ENCODE results near the gene MLLT3.
A peak's percentile ranks its signal among the peaks of the same experiment; 100 is the strongest.

The MLLT3 gene

GRCh38 chr9:20552874-20553557, 69.3 kb downstream of the MLLT3 start:
- DNase-seq (ENCODE audit: insufficient read length) (no peak), FAIRE-seq (peak; percentile 78)
- no peak for TF ChIP-seq POLR2A (IDR thresholded peaks at IDR 0.05; ENCODE audit: low read depth, low read length)
- no peak for TF ChIP-seq TAF1 (IDR thresholded peaks at IDR 0.05; ENCODE audit: borderline replicate concordance, low read depth, low read length)
- TF ChIP-seq POLR2AphosphoS5 (IDR thresholded peaks at IDR 0.05; ENCODE audit: low read depth, low read length): no peak

- no peak for TF ChIP-seq POLR2A (IDR thresholded peaks at IDR 0.05; ENCODE audit: low read depth, low read length)
- no peak for TF ChIP-seq TAF1 (IDR thresholded peaks at IDR 0.05; ENCODE audit: borderline replicate concordance, low read depth, low read length)
- TF ChIP-seq POLR2AphosphoS5 (IDR thresholded peaks at IDR 0.05; ENCODE audit: low read depth, low read length): no peak
- no peak for DNase-seq (ENCODE audit: insufficient read length)
- no peak for FAIRE-seq
These were observed 70.5 kb downstream of the MLLT3 start for GRCh38 chr9:20551835-20552234.

GRCh38 chr9:20551236-20551635, 71.1 kb downstream of the MLLT3 start:
- DNase-seq (ENCODE audit: insufficient read length): no peak
- no peak for FAIRE-seq
- TF ChIP-seq POLR2AphosphoS5 (IDR thresholded peaks at IDR 0.05; ENCODE audit: low read depth, low read length): no peak
- TF ChIP-seq POLR2A (IDR thresholded peaks at IDR 0.05; ENCODE audit: low read depth, low read length): no peak
- TF ChIP-seq TAF1 (IDR thresholded peaks at IDR 0.05; ENCODE audit: borderline replicate concordance, low read depth, low read length): no peak

- TF ChIP-seq POLR2A (IDR thresholded peaks at IDR 0.05; ENCODE audit: low read depth, low read length) (no peak), TAF1 (IDR thresholded peaks at IDR 0.05; ENCODE audit: borderline replicate concordance, low read depth, low read length) (no peak), POLR2AphosphoS5 (IDR thresholded peaks at IDR 0.05; ENCODE audit: low read depth, low read length) (no peak)
- FAIRE-seq (no peak), DNase-seq (ENCODE audit: insufficient read length) (no peak)
These were observed 72.0 kb downstream of the MLLT3 start for GRCh38 chr9:20550326-20550725.

GRCh38 chr9:20549053-20549452, 73.2 kb downstream of the MLLT3 start:
- FAIRE-seq: no peak
- DNase-seq (ENCODE audit: insufficient read length): no peak
- TF ChIP-seq POLR2A (IDR thresholded peaks at IDR 0.05; ENCODE audit: low read depth, low read length) (no peak), POLR2AphosphoS5 (IDR thresholded peaks at IDR 0.05; ENCODE audit: low read depth, low read length) (no peak), TAF1 (IDR thresholded peaks at IDR 0.05; ENCODE audit: borderline replicate concordance, low read depth, low read length) (no peak)

GRCh38 chr9:20545023-20545622, 77.2 kb downstream of the MLLT3 start:
- no peak for FAIRE-seq
- no peak for DNase-seq (ENCODE audit: insufficient read length)
- TF ChIP-seq POLR2AphosphoS5 (IDR thresholded peaks at IDR 0.05; ENCODE audit: low read depth, low read length): no peak
- TF ChIP-seq POLR2A (IDR thresholded peaks at IDR 0.05; ENCODE audit: low read depth, low read length): no peak
- no peak for TF ChIP-seq TAF1 (IDR thresholded peaks at IDR 0.05; ENCODE audit: borderline replicate concordance, low read depth, low read length)

- FAIRE-seq (no peak), DNase-seq (ENCODE audit: insufficient read length) (no peak)
- TF ChIP-seq POLR2A (IDR thresholded peaks at IDR 0.05; ENCODE audit: low read depth, low read length): no peak
- TF ChIP-seq TAF1 (IDR thresholded peaks at IDR 0.05; ENCODE audit: borderline replicate concordance, low read depth, low read length): no peak
- no peak for TF ChIP-seq POLR2AphosphoS5 (IDR thresholded peaks at IDR 0.05; ENCODE audit: low read depth, low read length)
These were observed 82.0 kb downstream of the MLLT3 start for GRCh38 chr9:20540169-20540863.

GRCh38 chr9:20538956-20539355, 83.3 kb downstream of the MLLT3 start:
- FAIRE-seq (no peak), DNase-seq (ENCODE audit: insufficient read length) (no peak)
- TF ChIP-seq POLR2AphosphoS5 (IDR thresholded peaks at IDR 0.05; ENCODE audit: low read depth, low read length): no peak
- TF ChIP-seq TAF1 (IDR thresholded peaks at IDR 0.05; ENCODE audit: borderline replicate concordance, low read depth, low read length): no peak
- no peak for TF ChIP-seq POLR2A (IDR thresholded peaks at IDR 0.05; ENCODE audit: low read depth, low read length)

- FAIRE-seq: no peak
- TF ChIP-seq POLR2A (IDR thresholded peaks at IDR 0.05; ENCODE audit: low read depth, low read length) (no peak), TAF1 (IDR thresholded peaks at IDR 0.05; ENCODE audit: borderline replicate concordance, low read depth, low read length) (no peak), POLR2AphosphoS5 (IDR thresholded peaks at IDR 0.05; ENCODE audit: low read depth, low read length) (no peak)
- no peak for DNase-seq (ENCODE audit: insufficient read length)
These were observed 84.2 kb downstream of the MLLT3 start for GRCh38 chr9:20538092-20538491.

- TF ChIP-seq POLR2AphosphoS5 (IDR thresholded peaks at IDR 0.05; ENCODE audit: low read depth, low read length) (no peak), POLR2A (IDR thresholded peaks at IDR 0.05; ENCODE audit: low read depth, low read length) (no peak), TAF1 (IDR thresholded peaks at IDR 0.05; ENCODE audit: borderline replicate concordance, low read depth, low read length) (no peak)
- no peak for DNase-seq (ENCODE audit: insufficient read length)
- FAIRE-seq: no peak
These were observed 85.0 kb downstream of the MLLT3 start for GRCh38 chr9:20537294-20537693.

GRCh38 chr9:20532584-20532983, 89.7 kb downstream of the MLLT3 start:
- no peak for FAIRE-seq
- TF ChIP-seq TAF1 (IDR thresholded peaks at IDR 0.05; ENCODE audit: borderline replicate concordance, low read depth, low read length) (no peak), POLR2AphosphoS5 (IDR thresholded peaks at IDR 0.05; ENCODE audit: low read depth, low read length) (no peak), POLR2A (IDR thresholded peaks at IDR 0.05; ENCODE audit: low read depth, low read length) (no peak)
- DNase-seq (ENCODE audit: insufficient read length): no peak

Data from GM12892 (cell line).